Osteoblast (primary cell): ENCODE measurements around the gene ACER1. TPM values are rescaled to one million over a fixed set of nuclear protein-coding genes. Genes with fewer than 3 reads are reported as not detected.
"Not testable (repeated sequence)": the region's sequence is repeated elsewhere in the genome, so short reads cannot be mapped to it uniquely, and the experiment has no call there.

ENCODE experiments used
- DNase-seq: peaks from one replicate; pipeline ENCODE4 v3.0.0; 2011; ENCODE audit warnings: low spot score, mixed read lengths; ENCODE audit not compliant: insufficient read length; ENCODE audit errors: missing footprints
- H2AFZ ChIP-seq: 2 replicates; pipeline ENCODE4 v1.6.0; 2011; ENCODE audit warnings: mild to moderate bottlenecking, low read length
- H3K27ac ChIP-seq: 2 replicates; pipeline ENCODE4 v1.5.1; 2011; ENCODE audit warnings: mild to moderate bottlenecking, low read depth, low read length, moderate library complexity
- H3K27me3 ChIP-seq: 2 replicates; pipeline ENCODE4 v1.6.0; 2012; ENCODE audit warnings: mild to moderate bottlenecking, control low read depth, inconsistent platforms, low read length, moderate library complexity; ENCODE audit not compliant: insufficient read depth
- H3K36me3 ChIP-seq: 2 replicates; pipeline ENCODE4 v1.5.1; 2011; ENCODE audit warnings: mild to moderate bottlenecking, low read length, control low read depth, moderate library complexity; ENCODE audit not compliant: insufficient read depth
- H3K4me1 ChIP-seq: 2 replicates; pipeline ENCODE4 v1.5.1; 2011; ENCODE audit warnings: mild to moderate bottlenecking, low read length, control low read depth, moderate library complexity; ENCODE audit not compliant: insufficient read depth
- H3K4me2 ChIP-seq: 2 replicates; pipeline ENCODE4 v1.6.0; 2011; ENCODE audit warnings: mild to moderate bottlenecking, low read length; ENCODE audit not compliant: insufficient read depth
- H3K4me3 ChIP-seq: fragments of 200-600 bp; sonication (generic); 3 replicates; pipeline ENCODE4 v1.5.1; 2012; ENCODE audit warnings: mild to moderate bottlenecking, low read length, inconsistent platforms; ENCODE audit not compliant: insufficient read depth
- H3K79me2 ChIP-seq: 2 replicates; pipeline ENCODE4 v1.6.0; 2012; ENCODE audit warnings: mild to moderate bottlenecking, low read length, control low read depth, inconsistent platforms; ENCODE audit not compliant: insufficient read depth
- H3K9me3 ChIP-seq: 2 replicates; pipeline ENCODE4 v1.5.1; 2011; ENCODE audit warnings: low read depth, low read length, control low read depth
- H4K20me1 ChIP-seq: 2 replicates; pipeline ENCODE4 v1.6.0; 2012; ENCODE audit warnings: mild to moderate bottlenecking, low read length, control low read depth; ENCODE audit not compliant: insufficient read depth
- total RNA-seq: library from RNA; depleted of rRNA; stranded (reverse); fragments of >200 nt; gene quantifications from 2 replicates; pipeline ENCODE4 v1.2.3, GENCODE V29; 2012
- TF ChIP-seq, protein P1 (sequence below): IDR thresholded peaks from 2 replicates; pipeline ENCODE4 v1.5.1; 2011; ENCODE audit warnings: mild to moderate bottlenecking, low read depth, low read length, moderate library complexity; ENCODE audit errors: extremely low read depth

The ACER1 gene
- total RNA-seq, 1 donor = under 0.01 TPM

DNA sequence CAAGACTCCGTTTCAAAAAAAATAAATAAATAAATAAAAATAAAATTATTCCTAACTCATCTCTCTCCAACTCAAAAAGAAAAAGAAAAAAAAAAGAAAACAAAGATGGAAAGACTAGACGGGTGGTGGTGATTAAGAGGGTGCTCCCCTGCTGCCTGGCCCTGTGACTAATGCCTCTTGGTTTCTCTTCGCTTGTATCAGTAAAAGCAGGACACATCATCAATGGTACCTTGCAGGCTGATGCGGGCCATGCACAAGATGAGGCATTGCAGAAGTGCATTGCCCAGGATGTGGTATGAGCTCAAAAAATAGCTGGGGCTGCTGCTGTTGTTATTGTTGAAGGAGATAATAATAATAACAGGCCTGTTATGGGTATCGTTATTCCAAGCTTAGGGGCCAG is 14.6 kb downstream of the ACER1 start:
- no peak overlapping the region for H3K27ac ChIP-seq
- no peaks in the 10 kb centered on the region for H3K79me2 ChIP-seq
- H3K4me2 ChIP-seq = no peak overlapping the region
- no peaks in the 10 kb centered on the region for H3K36me3 ChIP-seq
- H3K27me3 ChIP-seq = no peaks in the 10 kb centered on the region
- H3K9me3 ChIP-seq = no peaks in the 10 kb centered on the region
- H2AFZ ChIP-seq = no peak overlapping the region
- H3K4me1 ChIP-seq = no peaks in the 10 kb centered on the region
- no peaks in the 10 kb centered on the region for H4K20me1 ChIP-seq
- peak; percentile 81 for DNase-seq
- TF ChIP-seq, protein P1, sequence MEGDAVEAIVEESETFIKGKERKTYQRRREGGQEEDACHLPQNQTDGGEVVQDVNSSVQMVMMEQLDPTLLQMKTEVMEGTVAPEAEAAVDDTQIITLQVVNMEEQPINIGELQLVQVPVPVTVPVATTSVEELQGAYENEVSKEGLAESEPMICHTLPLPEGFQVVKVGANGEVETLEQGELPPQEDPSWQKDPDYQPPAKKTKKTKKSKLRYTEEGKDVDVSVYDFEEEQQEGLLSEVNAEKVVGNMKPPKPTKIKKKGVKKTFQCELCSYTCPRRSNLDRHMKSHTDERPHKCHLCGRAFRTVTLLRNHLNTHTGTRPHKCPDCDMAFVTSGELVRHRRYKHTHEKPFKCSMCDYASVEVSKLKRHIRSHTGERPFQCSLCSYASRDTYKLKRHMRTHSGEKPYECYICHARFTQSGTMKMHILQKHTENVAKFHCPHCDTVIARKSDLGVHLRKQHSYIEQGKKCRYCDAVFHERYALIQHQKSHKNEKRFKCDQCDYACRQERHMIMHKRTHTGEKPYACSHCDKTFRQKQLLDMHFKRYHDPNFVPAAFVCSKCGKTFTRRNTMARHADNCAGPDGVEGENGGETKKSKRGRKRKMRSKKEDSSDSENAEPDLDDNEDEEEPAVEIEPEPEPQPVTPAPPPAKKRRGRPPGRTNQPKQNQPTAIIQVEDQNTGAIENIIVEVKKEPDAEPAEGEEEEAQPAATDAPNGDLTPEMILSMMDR = no peak
- no peak overlapping the region for H3K4me3 ChIP-seq

DNA sequence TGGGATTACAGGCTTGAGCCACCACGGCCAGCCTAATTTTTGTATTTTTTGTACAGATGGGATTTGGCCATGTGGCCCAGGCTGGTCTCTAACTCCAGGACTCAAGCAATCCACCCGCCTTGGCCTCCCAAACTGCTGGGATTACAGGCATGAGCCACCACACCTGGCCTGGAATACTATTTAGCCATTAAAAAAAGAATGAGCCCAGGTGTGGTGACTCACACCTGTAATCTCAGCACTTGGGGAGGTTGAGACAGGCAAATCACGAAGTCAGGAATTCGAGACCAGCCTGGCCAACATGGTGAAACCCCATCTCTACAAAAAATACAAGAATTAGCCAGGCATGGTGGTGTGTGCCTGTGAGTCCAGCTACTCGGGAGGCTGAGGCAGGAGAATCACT is 17.8 kb downstream of the ACER1 start:
- not testable (repeated sequence) for H3K36me3 ChIP-seq, H2AFZ ChIP-seq, H3K27ac ChIP-seq, H3K4me2 ChIP-seq, H3K4me3 ChIP-seq, H3K79me2 ChIP-seq, H3K4me1 ChIP-seq, DNase-seq, H3K27me3 ChIP-seq, H4K20me1 ChIP-seq, H3K9me3 ChIP-seq

- DNase-seq = no peak
- H4K20me1 ChIP-seq = no peaks in the 10 kb centered on the region
- no peak overlapping the region for H2AFZ ChIP-seq
- peaks cover 4% of the 10 kb centered on the region for H3K27me3 ChIP-seq
- TF ChIP-seq, protein P1 = no peak
- no peak overlapping the region for H3K4me2 ChIP-seq
- H3K9me3 ChIP-seq = no peaks in the 10 kb centered on the region
- H3K4me1 ChIP-seq = no peaks in the 10 kb centered on the region
- H3K4me3 ChIP-seq = no peak overlapping the region
- H3K27ac ChIP-seq = no peak overlapping the region
- no peaks in the 10 kb centered on the region for H3K79me2 ChIP-seq
- H3K36me3 ChIP-seq = no peaks in the 10 kb centered on the region
Measured at GRCh38 chr19:6313398-6313969, 19.9 kb downstream of the ACER1 start.

DNA sequence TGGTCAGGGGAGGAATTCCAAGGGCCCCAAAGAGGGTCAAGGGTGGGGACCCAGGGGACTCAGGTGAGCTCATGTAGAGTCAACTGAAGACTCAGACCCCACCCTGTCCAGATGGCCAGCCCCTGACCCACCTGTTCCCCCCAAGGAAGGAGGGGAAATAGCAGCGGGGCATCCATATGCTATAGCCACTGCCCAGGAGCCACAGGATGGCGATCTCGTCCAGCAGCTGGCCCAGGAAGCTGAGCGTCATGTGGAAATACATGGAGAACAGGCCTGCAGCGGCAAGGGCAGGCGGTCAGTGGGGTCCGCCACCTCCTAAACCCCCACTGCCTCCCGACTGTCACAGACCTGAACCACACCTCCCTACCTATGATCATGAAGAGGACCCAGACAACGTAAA is 21.4 kb downstream of the ACER1 start:
- TF ChIP-seq, protein P1 = peak; percentile 24
- Histone ChIP-seq H3K4me3 (no peak overlapping the region), H3K4me2 (no peak overlapping the region), H3K79me2 (no peaks in the 10 kb centered on the region), H3K27ac (no peak overlapping the region), H4K20me1 (no peaks in the 10 kb centered on the region), H3K36me3 (no peaks in the 10 kb centered on the region), H3K27me3 (peaks cover 4% of the 10 kb centered on the region), H3K9me3 (no peaks in the 10 kb centered on the region), H3K4me1 (no peaks in the 10 kb centered on the region), H2AFZ (no peak overlapping the region)
- DNase-seq = peak; percentile 38
